Choroid plexus epithelial cell (primary cell): Measurements from ENCODE around the gene STAT1.

Source experiments
- DNase-seq: peaks from one replicate; pipeline ENCODE4 v3.0.0-alpha.2; 2010; ENCODE audit warnings: low read depth
- H3K4me3 ChIP-seq: 2 replicates; pipeline ENCODE4 v1.5.1; 2011; ENCODE audit warnings: low read depth, mild to moderate bottlenecking, control low read depth, low read length, moderate library complexity
- TF ChIP-seq, protein P1 (sequence below): conservative IDR thresholded peaks from 2 replicates; pipeline ENCODE4 v1.5.1; 2011; ENCODE audit warnings: low read depth, mild to moderate bottlenecking, control low read depth, inconsistent platforms, low read length, moderate library complexity

The STAT1 gene

GRCh38 chr2:191010887-191011885 lies 2.8 kb downstream of the STAT1 start:
- no peak overlapping the region for H3K4me3 ChIP-seq
- no peak for DNase-seq
- TF ChIP-seq, protein P1, sequence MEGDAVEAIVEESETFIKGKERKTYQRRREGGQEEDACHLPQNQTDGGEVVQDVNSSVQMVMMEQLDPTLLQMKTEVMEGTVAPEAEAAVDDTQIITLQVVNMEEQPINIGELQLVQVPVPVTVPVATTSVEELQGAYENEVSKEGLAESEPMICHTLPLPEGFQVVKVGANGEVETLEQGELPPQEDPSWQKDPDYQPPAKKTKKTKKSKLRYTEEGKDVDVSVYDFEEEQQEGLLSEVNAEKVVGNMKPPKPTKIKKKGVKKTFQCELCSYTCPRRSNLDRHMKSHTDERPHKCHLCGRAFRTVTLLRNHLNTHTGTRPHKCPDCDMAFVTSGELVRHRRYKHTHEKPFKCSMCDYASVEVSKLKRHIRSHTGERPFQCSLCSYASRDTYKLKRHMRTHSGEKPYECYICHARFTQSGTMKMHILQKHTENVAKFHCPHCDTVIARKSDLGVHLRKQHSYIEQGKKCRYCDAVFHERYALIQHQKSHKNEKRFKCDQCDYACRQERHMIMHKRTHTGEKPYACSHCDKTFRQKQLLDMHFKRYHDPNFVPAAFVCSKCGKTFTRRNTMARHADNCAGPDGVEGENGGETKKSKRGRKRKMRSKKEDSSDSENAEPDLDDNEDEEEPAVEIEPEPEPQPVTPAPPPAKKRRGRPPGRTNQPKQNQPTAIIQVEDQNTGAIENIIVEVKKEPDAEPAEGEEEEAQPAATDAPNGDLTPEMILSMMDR = no peak

DNA sequence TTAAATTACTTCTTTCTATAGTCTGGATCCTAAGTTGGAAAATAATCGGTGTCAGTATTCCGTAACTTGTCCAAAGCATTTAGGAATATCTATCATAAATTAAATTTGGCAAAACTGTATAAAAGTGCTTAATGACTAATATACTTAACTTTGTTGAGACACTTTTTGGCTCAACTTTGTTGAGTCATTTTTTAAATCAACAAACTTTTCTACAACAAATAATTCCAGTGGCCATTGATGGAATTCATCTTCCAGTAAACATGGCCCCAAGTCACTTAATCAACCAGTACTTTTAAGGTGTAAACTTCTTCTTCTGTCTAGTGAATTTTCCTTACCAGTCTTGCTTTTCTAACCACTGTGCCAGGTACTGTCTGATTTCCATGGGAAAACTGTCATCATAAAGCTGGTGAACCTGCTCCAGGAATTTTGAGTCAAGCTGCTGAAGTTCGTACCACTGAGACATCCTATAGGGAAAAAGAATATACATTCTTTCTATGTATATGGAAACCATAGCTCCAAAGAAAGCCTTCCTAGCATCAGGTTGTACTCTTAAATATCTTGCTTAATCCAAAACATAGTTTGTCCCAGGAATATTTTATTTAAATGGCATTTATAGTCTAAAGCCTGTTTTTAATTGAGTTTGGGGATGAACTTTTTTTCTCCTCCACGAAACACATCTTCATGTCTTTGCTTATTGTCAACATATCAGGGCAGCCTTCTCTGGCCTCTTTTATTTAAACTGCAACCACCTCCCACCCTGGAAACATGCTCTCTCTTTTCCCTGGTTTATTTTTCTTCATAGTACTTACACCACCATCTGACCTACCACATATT lies 4.2 kb downstream of the STAT1 start:
- TF ChIP-seq, protein P1 = no peak
- no peak for DNase-seq

DNA sequence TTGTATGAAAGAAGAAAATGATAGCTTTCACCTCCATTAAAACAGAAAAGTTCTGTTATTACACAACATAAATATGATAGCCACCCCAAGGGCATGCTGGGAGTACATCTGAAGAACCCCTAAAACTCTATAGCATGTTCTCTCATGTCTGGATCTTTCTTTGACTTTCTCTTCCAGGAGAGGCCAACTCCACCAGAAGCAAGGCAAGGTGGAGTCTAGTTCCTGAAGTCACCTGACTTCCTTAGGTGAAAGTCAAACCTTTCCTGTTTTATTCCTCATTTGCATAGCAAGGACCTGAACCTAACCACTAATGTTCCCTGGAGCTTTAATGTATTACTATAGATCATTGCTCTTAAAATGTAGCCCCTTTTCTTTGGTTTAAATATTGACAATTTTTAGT lies 5.7 kb downstream of the STAT1 start:
- H3K4me3 ChIP-seq = no peak overlapping the region
- DNase-seq = no peak
- TF ChIP-seq, protein P1 = no peak

More for the DNA sequence above, 4.2 kb downstream of the STAT1 start:
- H3K4me3 ChIP-seq = no peak overlapping the region

GRCh38 chr2:191006997-191007783 lies 6.8 kb downstream of the STAT1 start:
- no peak overlapping the region for H3K4me3 ChIP-seq
- DNase-seq = no peak
- TF ChIP-seq, protein P1 = no peak

- TF ChIP-seq, protein P1 = no peak
- no peak overlapping the region for H3K4me3 ChIP-seq
- DNase-seq = no peak
These were observed 7.7 kb downstream of the STAT1 start for GRCh38 chr2:191006297-191006696.
